SK-N-DZ (cell line): ENCODE data around the gene CPAMD8.
"Not testable (repeated sequence)": the region's sequence is repeated elsewhere in the genome, so short reads cannot be mapped to it uniquely, and the experiment has no call there.

Experiments used
- DNase-seq: peaks from one replicate; pipeline ENCODE4 v3.0.0-alpha.2; 2015; ENCODE audit warnings: low spot score

CPAMD8 gene

GRCh38 chr19:17041976-17042375 is 15.4 kb upstream of the CPAMD8 start:
- DNase-seq: no peak

DNA sequence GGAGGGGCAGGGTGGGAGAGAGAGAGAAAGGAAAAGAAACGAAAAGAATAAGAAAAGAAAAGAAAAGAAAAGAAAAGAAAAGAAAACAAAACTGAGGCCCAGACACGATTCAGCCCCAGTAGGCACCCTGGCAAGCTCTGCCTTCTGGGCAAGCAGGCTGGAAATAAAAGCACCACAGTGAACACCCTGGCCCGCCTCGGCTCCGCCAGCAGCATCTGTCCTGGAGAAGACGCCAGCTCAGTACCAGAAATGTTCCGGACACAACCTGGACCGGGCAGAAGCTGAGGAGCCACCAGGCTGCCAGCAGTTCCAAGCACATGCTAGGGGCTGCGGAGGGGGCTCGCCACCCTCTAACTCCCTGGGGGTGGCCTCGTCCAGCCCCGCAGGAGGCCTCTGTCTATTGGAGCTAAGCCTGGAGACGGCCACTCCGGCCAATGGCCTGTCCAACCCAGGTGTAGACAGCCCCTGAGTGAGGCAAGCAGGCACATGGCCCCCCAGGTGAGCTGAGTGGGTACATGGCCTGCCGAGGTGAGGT is 11.4 kb upstream of the CPAMD8 start:
- no peak for DNase-seq

DNA sequence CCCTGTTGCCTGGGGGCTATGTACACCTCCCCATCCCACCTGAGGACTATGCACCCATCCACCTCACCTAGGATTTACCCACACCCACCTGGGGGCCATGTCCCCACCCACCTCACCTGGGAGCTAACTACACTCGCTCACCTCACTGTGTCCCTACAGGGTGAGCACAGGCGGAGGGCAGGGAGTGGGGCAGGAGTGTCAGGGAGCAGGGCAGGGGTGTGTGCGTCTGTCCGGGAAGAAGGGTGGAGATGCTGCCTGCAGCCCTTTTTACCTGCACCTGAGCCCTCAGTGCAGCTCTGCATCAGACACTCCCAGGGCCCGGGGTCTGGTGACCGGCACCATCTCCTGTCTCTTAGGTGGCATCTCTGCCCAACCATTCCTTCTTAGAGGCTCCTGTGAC is 10.6 kb upstream of the CPAMD8 start:
- no peak for DNase-seq

DNA sequence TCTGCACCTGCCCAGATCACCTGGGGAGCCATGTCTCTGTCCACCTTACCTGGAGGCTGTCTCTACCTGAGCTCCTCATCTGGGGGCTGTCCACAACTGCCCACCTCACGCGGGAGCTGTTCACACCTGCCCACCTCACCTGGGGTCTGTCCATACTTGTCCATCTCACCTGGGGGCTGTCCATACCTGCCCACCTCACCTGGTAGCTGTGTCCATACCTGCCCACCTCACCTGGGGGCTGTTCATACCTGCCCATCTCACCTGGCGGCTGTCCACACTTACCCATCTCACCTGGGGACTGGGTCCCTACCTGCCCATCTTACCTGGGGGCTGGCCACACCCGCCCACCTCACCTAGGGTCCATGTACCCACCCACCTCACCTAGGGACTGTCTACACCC is 10.0 kb upstream of the CPAMD8 start:
- no peak for DNase-seq

- DNase-seq: peak; percentile 38
Observed at GRCh38 chr19:17035842-17036424, 9.3 kb upstream of the CPAMD8 start.

DNA sequence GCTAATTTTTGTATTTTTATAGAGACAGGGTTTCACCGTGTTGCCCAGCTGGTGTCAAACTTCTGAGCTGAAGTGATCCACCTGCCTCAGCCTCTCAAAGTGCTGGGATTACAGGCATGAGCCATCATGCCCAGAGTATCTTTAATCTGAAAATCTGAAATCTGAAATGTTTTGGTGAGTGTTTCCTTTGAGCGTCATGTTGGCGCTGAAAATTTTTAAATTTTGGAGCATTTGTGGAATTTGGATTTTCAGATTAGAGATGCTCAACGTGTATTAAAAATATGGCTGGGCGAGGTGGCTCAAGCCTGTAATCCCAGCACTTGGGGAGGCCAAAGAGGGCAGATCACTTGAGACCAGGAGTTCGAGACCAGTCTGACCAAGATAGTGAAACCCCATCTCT is 5.1 kb upstream of the CPAMD8 start:
- no peak for DNase-seq

DNA sequence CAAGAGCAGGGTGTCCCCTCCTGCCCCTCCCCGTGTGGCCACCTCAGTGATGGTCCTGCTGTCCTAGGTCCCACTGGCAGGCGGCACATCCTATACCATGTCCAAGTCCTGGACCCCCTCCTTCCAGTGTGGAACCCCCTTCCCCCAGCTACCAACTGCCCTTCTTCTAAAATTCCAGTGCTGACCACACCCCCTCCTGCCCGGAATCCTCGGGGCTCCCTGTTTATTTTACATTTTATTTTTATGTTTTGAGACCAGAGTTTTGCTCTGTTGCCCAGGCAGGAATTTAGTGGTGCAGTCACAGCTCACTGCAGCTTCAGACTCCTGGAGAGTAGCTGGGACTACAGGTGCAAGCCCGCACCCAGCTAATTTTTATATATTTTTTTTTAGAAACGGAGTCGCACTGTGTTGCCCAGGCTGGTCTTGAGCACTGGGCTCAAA is 945 bp upstream of the CPAMD8 start:
- DNase-seq: no peak

DNA sequence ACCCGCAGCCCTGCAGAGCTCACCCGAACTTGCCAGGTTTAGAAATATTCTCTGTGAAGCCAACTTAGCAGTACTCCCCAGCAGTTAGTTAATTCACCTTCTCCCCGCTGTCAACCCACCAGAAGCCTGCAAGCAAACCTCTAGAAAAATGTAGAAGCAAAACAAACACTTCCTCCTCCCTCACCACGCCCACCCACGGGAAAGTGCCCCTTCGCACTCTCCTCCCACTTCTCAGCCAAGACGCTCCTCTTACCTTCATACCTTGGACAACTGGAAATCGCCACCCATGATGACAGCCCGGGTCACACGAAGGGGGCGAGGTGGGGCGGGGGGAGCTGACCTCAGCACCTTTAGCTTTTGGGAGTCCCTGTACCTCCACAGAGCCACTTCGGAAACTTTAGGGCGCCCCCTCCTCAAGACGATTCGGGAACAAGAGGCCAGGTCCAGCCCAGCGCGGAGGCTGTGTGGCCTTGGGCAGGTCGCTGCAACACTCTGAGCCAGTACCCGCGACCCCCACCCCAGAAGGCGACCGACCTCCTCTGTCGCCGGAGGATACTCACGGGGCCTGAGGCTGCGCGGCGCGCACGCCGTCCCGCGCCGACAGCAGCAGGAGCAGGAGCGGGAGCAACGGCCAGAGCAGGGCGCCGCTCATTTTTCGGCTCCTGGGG is 485 bp downstream of the CPAMD8 start:
- no peak for DNase-seq

DNA sequence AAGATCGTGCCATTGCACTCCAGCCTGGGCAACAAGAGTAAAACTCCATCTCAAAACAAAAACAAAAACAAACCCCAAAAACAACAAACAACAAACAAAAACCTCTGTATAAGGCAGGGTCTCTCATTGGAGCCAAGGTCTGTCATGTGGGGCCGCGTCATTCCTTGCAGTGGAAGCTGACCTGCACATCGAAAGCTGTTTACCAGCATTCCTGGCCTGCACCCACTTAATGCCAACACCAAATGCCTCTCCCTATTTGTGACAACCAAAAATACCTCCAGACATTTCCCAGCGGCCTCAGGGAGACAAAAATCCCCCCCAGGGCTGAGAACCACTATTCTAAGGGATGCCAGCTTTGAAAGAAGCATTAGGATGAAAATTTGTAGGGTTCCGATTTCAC is 1.2 kb downstream of the CPAMD8 start:
- no peak for DNase-seq

DNA sequence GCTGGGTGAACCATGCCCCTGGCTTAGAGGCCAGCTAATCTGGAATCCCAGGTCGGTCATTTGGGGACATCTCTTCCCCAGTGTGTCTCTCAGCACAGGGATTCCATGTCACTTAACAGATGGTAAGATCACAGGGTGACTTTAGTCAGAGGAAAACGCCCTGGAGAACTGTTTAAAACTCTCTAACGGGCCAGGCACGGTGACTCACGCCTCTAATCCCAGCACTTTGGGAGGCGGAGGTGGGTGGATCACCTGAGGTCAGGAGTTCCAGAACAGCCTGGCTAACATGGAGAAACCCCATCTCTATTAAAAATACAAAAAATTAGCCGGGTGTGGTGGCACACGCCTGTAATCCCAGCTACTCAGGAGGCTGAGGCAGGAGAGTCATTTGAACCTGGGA is 1.7 kb downstream of the CPAMD8 start:
- DNase-seq: not testable (repeated sequence)

GRCh38 chr19:17023805-17024204 is 2.8 kb downstream of the CPAMD8 start:
- DNase-seq: no peak

DNA sequence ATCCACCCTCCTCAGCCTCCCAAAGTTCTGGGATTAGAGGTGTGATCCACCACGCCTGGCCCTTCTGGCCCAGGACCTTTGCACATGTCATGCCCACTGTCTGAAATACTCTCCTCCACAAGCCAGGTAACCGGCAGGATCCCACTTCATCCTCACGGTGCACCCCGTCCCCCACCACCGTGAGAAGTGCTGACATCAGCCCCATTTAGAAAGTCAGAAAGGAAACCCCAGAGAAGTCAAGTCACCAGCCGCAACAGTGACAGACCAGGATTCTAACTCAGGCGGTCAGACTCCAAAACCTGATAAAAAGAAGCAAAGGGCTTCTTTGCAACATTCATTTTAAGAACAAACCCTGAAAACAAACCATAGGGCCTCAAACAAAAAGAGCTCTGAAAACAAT is 3.9 kb downstream of the CPAMD8 start:
- no peak for DNase-seq

- no peak for DNase-seq
Observed at GRCh38 chr19:17021793-17022590, 4.6 kb downstream of the CPAMD8 start.

DNA sequence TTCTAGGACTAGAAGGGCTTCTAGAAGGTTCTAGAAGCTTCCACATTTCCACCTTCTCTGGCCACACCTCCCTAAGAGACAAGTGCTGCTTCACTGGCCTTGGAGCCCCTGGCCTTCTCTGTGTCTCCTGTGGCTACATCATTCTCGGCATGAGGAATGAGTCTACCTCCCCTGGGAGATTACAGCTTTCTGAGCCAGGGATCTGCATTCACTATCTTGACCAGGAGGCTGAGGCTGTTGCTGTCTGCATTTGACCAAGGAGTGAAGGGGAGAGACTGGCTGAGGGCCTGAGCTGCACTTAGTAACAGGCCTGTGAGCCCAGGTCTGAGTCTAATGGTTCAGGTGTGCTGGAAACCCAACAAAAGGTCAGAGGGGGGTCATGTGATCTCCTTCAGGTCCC is 5.3 kb downstream of the CPAMD8 start:
- DNase-seq: no peak

DNA sequence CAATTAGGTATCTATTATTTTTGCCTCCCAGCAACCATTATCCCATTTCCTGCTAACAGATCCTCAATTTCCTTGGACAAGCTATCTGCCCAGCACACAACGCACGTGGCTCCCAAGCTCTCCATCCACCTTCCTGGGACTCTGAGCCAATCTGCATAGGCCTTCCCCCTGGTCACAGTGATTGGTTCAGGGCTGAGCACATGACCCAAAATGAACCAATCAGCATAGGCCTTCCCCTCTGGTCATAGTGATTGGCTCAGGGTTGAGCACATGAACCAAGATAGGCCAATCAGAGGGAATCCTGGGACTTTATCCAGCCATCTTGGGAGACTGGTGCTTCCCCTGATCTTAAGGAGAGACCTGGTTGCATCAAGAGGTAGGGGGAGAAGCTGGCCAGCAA is 5.8 kb downstream of the CPAMD8 start:
- no peak for DNase-seq

DNA sequence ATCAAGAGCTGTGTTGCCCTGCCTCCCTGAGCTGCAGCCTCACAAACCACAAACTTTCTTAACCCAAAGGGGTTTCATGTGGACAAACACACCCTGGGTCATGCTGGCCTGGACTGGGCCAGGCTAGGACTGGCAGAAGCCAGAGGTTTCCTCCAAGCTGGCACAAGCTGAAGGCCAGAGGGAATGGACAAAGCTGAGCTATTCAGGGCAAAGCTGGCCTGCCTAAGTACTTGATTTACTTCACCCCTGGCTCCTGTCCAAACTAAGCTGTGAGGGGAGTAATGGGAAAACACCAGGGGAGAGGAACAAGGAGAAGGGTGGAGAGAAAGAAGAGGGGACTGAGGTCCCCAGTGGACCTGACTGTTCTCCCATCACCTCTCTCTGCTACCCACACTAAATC is 6.2 kb downstream of the CPAMD8 start:
- DNase-seq: no peak

GRCh38 chr19:17014212-17014861 is 12.3 kb downstream of the CPAMD8 start:
- DNase-seq: not testable (repeated sequence)

GRCh38 chr19:17011485-17011884 is 15.1 kb downstream of the CPAMD8 start:
- DNase-seq: no peak

DNA sequence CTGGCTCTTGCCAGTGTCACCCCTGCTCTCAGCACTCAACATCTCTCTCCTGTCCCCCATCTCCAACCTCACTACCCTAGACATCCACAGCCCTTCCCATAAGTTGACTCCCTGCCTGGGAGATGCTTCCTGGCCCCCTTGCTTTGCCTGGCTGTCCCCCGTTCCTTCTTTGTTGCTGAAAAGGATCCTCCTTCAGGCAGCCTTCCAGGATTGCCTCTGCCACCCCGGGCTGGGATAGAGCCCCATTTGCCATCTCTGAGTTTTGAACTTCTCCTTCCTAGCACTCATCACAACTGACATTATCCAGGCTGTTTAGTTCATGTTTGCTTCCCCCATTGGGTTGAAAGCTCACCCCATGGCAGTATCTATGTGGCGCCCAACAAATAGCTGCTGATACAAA is 20.0 kb downstream of the CPAMD8 start:
- no peak for DNase-seq

- no peak for DNase-seq
Observed at GRCh38 chr19:17005000-17005399, 21.6 kb downstream of the CPAMD8 start.

DNA sequence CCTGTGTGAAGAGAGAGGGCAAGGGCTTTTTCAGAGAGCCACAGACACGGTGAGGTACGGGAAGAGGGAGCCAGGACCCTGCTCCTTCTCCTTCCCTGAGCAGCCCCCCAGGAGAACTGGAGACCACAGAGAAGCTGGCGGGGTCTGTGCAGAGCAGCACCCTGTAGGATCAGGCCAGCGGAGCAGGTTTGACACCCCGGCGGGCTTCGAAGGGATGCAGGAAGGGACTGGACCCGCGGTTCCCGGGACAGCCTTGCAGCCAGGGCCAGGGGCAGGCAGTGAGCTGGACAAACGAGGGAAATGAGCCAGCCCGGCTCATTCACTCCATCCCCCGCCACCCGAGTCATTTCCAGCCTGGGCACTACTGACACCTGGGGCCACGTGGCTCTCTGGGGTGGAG is 22.2 kb downstream of the CPAMD8 start:
- no peak for DNase-seq

DNA sequence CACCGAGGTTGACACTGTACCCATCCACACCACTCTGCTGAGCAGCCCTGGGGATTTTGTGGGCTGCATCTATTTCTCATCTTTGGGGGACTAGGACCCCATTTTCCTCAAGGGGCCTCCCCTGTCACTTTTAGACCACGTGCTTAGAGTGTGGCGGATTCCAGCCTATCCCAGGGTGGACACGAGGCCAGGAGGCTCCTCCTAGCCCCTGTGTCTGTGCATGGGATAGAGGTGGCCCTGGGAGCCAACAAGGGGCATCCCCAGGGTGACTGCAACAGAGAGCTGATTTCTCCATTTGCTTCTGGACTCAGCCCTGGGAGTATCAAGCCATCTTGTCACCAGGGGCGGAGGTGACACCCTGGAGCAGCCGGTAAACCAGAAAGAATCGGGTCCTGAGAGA is 24.2 kb downstream of the CPAMD8 start:
- no peak for DNase-seq
